ENCODE results near the gene IL1RAPL2. TPM values are rescaled to one million over a fixed set of nuclear protein-coding genes. Genes with fewer than 3 reads are reported as not detected.

The IL1RAPL2 gene
- total RNA-seq, 4 donors from 2014 or later = not detected

GRCh38 chrX:105134273-105134672 is 568.3 kb downstream of the IL1RAPL2 start:
- Histone ChIP-seq H3K4me3 (no peak overlapping the region), H3K27me3 (no peaks in the 10 kb centered on the region), H3K36me3 (no peaks in the 10 kb centered on the region), H3K4me1 (no peaks in the 10 kb centered on the region), H3K27ac (no peak overlapping the region), H3K9me3 (no peaks in the 10 kb centered on the region)
- intact Hi-C loops (cut with DNase I; ENCODE audit: low total_unique reads) (no loop called here), in situ Hi-C loops (cut with MboI; ENCODE audit: low sequenced_read_pairs in 4 of 4) (no loop called here)
- ATAC-seq (no peak), DNase-seq (no peak)
- TF ChIP-seq POLR2A (IDR thresholded peaks at IDR 0.05) = no peak
- no peak for TF ChIP-seq CTCF (IDR thresholded peaks at IDR 0.05 in 4 of 5, conservative IDR thresholded peaks at IDR 0.05 in 1 of 5)

GRCh38 chrX:105136786-105137185 is 570.8 kb downstream of the IL1RAPL2 start:
- Histone ChIP-seq H3K9me3 (no peaks in the 10 kb centered on the region), H3K4me1 (no peaks in the 10 kb centered on the region), H3K27me3 (no peaks in the 10 kb centered on the region), H3K36me3 (no peaks in the 10 kb centered on the region), H3K27ac (no peak overlapping the region), H3K4me3 (no peak overlapping the region)
- ATAC-seq (no peak), DNase-seq (no peak)
- intact Hi-C loops (cut with DNase I; ENCODE audit: low total_unique reads) = no loop called here
- in situ Hi-C loops (cut with MboI; ENCODE audit: low sequenced_read_pairs in 4 of 4) = no loop called here
- TF ChIP-seq CTCF (IDR thresholded peaks at IDR 0.05 in 4 of 5, conservative IDR thresholded peaks at IDR 0.05 in 1 of 5) = no peak
- TF ChIP-seq POLR2A (IDR thresholded peaks at IDR 0.05) = no peak

DNA sequence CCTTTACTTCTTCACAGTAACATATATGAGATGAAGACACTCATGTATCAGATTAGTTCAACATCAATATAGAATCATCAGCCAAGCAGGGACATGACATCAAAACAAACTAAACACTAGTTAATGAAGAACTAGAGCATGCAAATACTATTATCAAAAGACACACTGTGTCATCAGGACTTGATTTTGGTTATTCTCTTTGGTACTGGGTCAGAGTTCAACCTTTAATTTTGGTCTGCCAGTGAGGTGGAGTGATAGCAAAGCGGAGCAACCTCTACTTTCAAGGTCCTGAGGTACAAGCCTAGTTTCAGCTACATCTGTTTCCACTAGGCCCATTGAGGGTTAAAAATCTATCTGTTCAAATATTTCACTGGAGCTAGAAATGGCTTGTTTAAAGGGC is 584.0 kb downstream of the IL1RAPL2 start:
- intact Hi-C loops (cut with DNase I; ENCODE audit: low total_unique reads) (no loop called here), in situ Hi-C loops (cut with MboI; ENCODE audit: low sequenced_read_pairs in 4 of 4) (no loop called here)
- Histone ChIP-seq H3K9me3 (no peaks in the 10 kb centered on the region), H3K4me3 (no peak overlapping the region), H3K4me1 (no peaks in the 10 kb centered on the region), H3K36me3 (no peaks in the 10 kb centered on the region), H3K27me3 (peaks cover 0 to 3% (median 0%) of the 10 kb centered on the region in 3 donors), H3K27ac (no peak overlapping the region)
- TF ChIP-seq CTCF (IDR thresholded peaks at IDR 0.05 in 4 of 5, conservative IDR thresholded peaks at IDR 0.05 in 1 of 5) (no peak), POLR2A (IDR thresholded peaks at IDR 0.05) (no peak)
- ATAC-seq (no peak), DNase-seq (no peak)

GRCh38 chrX:105150557-105150956 is 584.6 kb downstream of the IL1RAPL2 start:
- ATAC-seq (no peak), DNase-seq (no peak)
- in situ Hi-C loops (cut with MboI; ENCODE audit: low sequenced_read_pairs in 4 of 4) = no loop called here
- Histone ChIP-seq H3K27ac (no peak overlapping the region), H3K27me3 (peaks cover 0 to 3% (median 0%) of the 10 kb centered on the region in 3 donors), H3K9me3 (no peaks in the 10 kb centered on the region), H3K36me3 (no peaks in the 10 kb centered on the region), H3K4me3 (no peak overlapping the region), H3K4me1 (no peaks in the 10 kb centered on the region)
- intact Hi-C loops (cut with DNase I; ENCODE audit: low total_unique reads) = no loop called here
- no peak for TF ChIP-seq POLR2A (IDR thresholded peaks at IDR 0.05)
- no peak for TF ChIP-seq CTCF (IDR thresholded peaks at IDR 0.05 in 4 of 5, conservative IDR thresholded peaks at IDR 0.05 in 1 of 5)

GRCh38 chrX:105167233-105167632 is 601.2 kb downstream of the IL1RAPL2 start:
- intact Hi-C loops (cut with DNase I; ENCODE audit: low total_unique reads) = no loop called here
- no peak overlapping the region for H3K27ac ChIP-seq
- H3K36me3 ChIP-seq = no peaks in the 10 kb centered on the region
- in situ Hi-C loops (cut with MboI; ENCODE audit: low sequenced_read_pairs in 4 of 4) = no loop called here
- ATAC-seq (no peak), DNase-seq (no peak)
- H3K9me3 ChIP-seq = no peaks in the 10 kb centered on the region
- no peak overlapping the region for H3K4me3 ChIP-seq
- peaks cover 0 to 4% (median 0%) of the 10 kb centered on the region in 3 donors for H3K27me3 ChIP-seq
- TF ChIP-seq POLR2A (IDR thresholded peaks at IDR 0.05) (no peak), CTCF (IDR thresholded peaks at IDR 0.05 in 4 of 5, conservative IDR thresholded peaks at IDR 0.05 in 1 of 5) (no peak)
- H3K4me1 ChIP-seq = no peaks in the 10 kb centered on the region
